ENCODE measurements around the gene SETD3. TPM values are rescaled to one million over a fixed set of nuclear protein-coding genes. Genes with fewer than 3 reads are reported as not detected.

SETD3 gene
- total and polyA plus RNA-seq, 2 donors (not counting 1 experiment from before 2014, with no cell fraction given): 11.0 to 32.1 TPM

DNA sequence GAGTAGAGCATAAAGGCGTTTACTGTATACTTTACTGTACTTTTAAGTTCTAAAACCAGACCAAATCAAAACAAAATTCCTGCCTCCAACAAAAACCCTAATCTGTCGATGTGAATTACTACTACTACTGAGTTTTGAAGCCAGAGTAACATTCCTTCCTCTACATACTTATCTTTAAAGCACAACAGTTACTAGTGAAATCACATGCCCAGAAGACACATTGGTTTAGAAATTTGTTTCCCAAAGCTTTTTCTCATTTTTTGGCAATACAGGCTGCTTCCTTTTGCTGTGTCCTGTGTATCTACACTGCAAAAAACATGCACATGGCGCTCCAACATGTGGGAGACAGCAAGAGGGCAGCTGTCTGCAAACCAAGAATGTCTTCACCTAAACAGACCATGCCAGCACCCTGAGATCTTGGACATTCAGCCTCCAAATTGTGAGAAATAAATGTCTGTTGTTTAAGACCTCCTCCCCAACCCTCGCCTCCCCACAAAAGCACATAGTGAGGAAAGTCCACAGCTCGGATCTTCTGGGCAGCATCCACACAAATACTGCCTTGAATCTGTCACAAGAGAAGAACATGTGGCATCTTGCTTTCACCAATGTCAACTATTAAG lies 21.1 kb downstream of the SETD3 start:
- POLR2A ChIA-PET: no interaction called here
- Histone ChIP-seq H3K4me3 (ENCODE audit: control extremely low read depth in 1 of 5, extremely low read depth in 1 of 5, insufficient read depth in 1 of 5, low read depth in 2 of 5, low read length in 4 of 5) (no peak overlapping the region), H3K9me3 (ENCODE audit: control extremely low read depth in 1 of 3, control insufficient read depth in 2 of 3, insufficient read depth in 1 of 3, low read length in 2 of 3) (no peaks in the 10 kb centered on the region), H3K9ac (ENCODE audit: low read length) (no peak overlapping the region), H2AFZ (ENCODE audit: insufficient read depth, low read depth, low read length, poor library complexity, severe bottlenecking) (no peak overlapping the region), H3K79me2 (ENCODE audit: control insufficient read depth, insufficient read depth, low read length) (no peaks in the 10 kb centered on the region), H3K36me3 (replicated peaks in 1 of 2; ENCODE audit: control extremely low read depth in 1 of 2, control insufficient read depth in 1 of 2, extremely low read depth in 1 of 2, insufficient read depth in 2 of 2, low read length in 1 of 2) (peaks cover 23 to 72% of the 10 kb centered on the region in 2 experiments), H4K20me1 (ENCODE audit: control insufficient read depth, insufficient read depth, low read length, poor library complexity, severe bottlenecking) (no peaks in the 10 kb centered on the region), H3K4me2 (replicated peaks; ENCODE audit: low read depth, low read length, poor library complexity, severe bottlenecking) (no peak overlapping the region), H3K4me1 (ENCODE audit: control insufficient read depth in 2 of 2, insufficient read depth in 2 of 2, low read length in 2 of 2) (no peaks in the 10 kb centered on the region), H3K27ac (ENCODE audit: low read length in 2 of 2) (no peak overlapping the region), H3K27me3 (replicated peaks in 1 of 4; ENCODE audit: control extremely low read depth in 1 of 4, control insufficient read depth in 3 of 4, insufficient read depth in 4 of 4, low read length in 3 of 4) (no peaks in the 10 kb centered on the region)
- CTCF ChIA-PET: no interaction called here
- TF ChIP-seq EZH2 (IDR thresholded peaks at IDR 0.05; ENCODE audit: borderline replicate concordance, insufficient read depth, low read depth, low read length, poor library complexity, severe bottlenecking) (no peak), CTCF (IDR thresholded peaks at IDR 0.05) (no peak)
- Mint-ChIP-seq H3K27me3 (no peaks in the 10 kb centered on the region), H3K27ac (no peak overlapping the region), H3K4me3 (no peak overlapping the region), H3K4me1 (peaks cover 1% of the 10 kb centered on the region), H3K9me3 (ENCODE audit: insufficient read depth) (no peaks in the 10 kb centered on the region)
- WGBS (ENCODE audit: insufficient coverage): 100% methylated on average over 3 of the region's 5 CpGs
- DNase-seq: no peak
- ATAC-seq (ENCODE audit: low read depth): no peak
- intact Hi-C loops (cut with micrococcal nuclease): no loop called here

- ChIA-PET CTCF (no interaction called here), POLR2A (no interaction called here)
- DNase-seq (no peak), ATAC-seq (ENCODE audit: low read depth) (no peak)
- H3K27ac ChIP-seq (ENCODE audit: low read length in 2 of 2): no peak overlapping the region
- TF ChIP-seq CTCF (IDR thresholded peaks at IDR 0.05) (no peak), EZH2 (IDR thresholded peaks at IDR 0.05; ENCODE audit: borderline replicate concordance, insufficient read depth, low read depth, low read length, poor library complexity, severe bottlenecking) (no peak)
- no peaks in the 10 kb centered on the region for H3K79me2 ChIP-seq (ENCODE audit: control insufficient read depth, insufficient read depth, low read length)
- no peak overlapping the region for H3K4me2 ChIP-seq (replicated peaks; ENCODE audit: low read depth, low read length, poor library complexity, severe bottlenecking)
- Mint-ChIP-seq H3K4me1 (no peaks in the 10 kb centered on the region), H3K4me3 (no peak overlapping the region), H3K27me3 (no peaks in the 10 kb centered on the region), H3K9me3 (ENCODE audit: insufficient read depth) (no peaks in the 10 kb centered on the region), H3K27ac (no peak overlapping the region)
- no peak overlapping the region for H3K4me3 ChIP-seq (ENCODE audit: control extremely low read depth in 1 of 5, extremely low read depth in 1 of 5, insufficient read depth in 1 of 5, low read depth in 2 of 5, low read length in 4 of 5)
- no peaks in the 10 kb centered on the region for H3K4me1 ChIP-seq (ENCODE audit: control insufficient read depth in 2 of 2, insufficient read depth in 2 of 2, low read length in 2 of 2)
- intact Hi-C loops (cut with micrococcal nuclease): no loop called here
- no peak overlapping the region for H3K9ac ChIP-seq (ENCODE audit: low read length)
- no peaks in the 10 kb centered on the region for H3K9me3 ChIP-seq (ENCODE audit: control extremely low read depth in 1 of 3, control insufficient read depth in 2 of 3, insufficient read depth in 1 of 3, low read length in 2 of 3)
- H4K20me1 ChIP-seq (ENCODE audit: control insufficient read depth, insufficient read depth, low read length, poor library complexity, severe bottlenecking): no peaks in the 10 kb centered on the region
- H2AFZ ChIP-seq (ENCODE audit: insufficient read depth, low read depth, low read length, poor library complexity, severe bottlenecking): no peak overlapping the region
- no peaks in the 10 kb centered on the region for H3K27me3 ChIP-seq (replicated peaks in 1 of 4; ENCODE audit: control extremely low read depth in 1 of 4, control insufficient read depth in 3 of 4, insufficient read depth in 4 of 4, low read length in 3 of 4)
- no CpG with 5 or more reads among the region's 3 CpGs for WGBS (ENCODE audit: insufficient coverage)
- H3K36me3 ChIP-seq (replicated peaks in 1 of 2; ENCODE audit: control extremely low read depth in 1 of 2, control insufficient read depth in 1 of 2, extremely low read depth in 1 of 2, insufficient read depth in 2 of 2, low read length in 1 of 2): peaks cover 5 to 45% of the 10 kb centered on the region in 2 experiments
Observed at GRCh38 chr14:99454246-99454645, 26.4 kb downstream of the SETD3 start.
